GM12892 (cell line): ENCODE measurements around the gene ANKRD24.

Experiments
- POLR2A ChIP-seq: IDR thresholded peaks from 2 replicates; pipeline ENCODE4 v1.6.1; 2011; ENCODE audit warnings: low read depth, low read length, control low read depth
- POLR2AphosphoS5 ChIP-seq: IDR thresholded peaks from 2 replicates; pipeline ENCODE4 v1.6.1; 2011; ENCODE audit warnings: low read depth, low read length, control low read depth
- TAF1 ChIP-seq: IDR thresholded peaks from 2 replicates; pipeline ENCODE4 v1.6.1; 2011; ENCODE audit warnings: low read depth, mild to moderate bottlenecking, control low read depth, low read length, borderline replicate concordance

DNA sequence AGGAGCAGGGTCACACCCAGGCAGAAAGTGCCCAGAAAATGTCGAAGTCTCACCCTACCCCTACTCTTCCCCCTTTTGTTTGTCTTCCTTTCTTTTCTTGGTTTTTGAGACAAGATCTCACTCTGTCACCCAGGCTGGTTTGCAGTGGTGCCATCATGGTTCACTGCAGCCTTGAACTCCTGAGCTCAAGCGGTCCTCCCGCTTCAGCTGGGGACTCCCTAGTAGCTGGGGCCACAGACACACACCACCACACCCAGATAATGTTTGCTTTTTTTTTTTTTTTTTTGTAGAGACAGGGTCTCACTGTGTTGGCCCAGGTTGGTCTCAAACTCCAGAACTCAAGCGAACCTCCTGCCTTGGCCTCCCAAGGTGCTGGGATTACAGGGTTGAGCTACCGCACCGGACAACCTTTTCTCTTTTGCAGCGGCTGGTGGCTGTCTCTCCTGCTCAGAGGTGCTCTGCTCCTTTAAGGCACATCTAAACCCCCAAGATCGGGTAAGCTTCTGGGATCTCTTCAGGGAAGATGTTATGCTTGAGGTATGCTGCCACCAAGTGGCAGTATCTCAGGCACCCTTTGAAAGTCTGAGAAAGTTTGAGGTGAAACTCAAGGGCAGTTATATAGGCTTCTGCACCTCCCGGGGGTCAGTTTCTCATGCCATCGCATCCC lies 24.5 kb downstream of the ANKRD24 start:
- TF ChIP-seq POLR2A (no peak), POLR2AphosphoS5 (no peak), TAF1 (no peak)
